COR-L47 (cell line): ENCODE data around the gene SCAP.
"Not testable (repeated sequence)": the region's sequence is repeated elsewhere in the genome, so short reads cannot be mapped to it uniquely, and the experiment has no call there.

Experiments
- DNase-seq: peaks from one replicate; lab custom pipeline; 2025; lab: John Stamatoyannopoulos, UW

The SCAP gene

GRCh38 chr3:47394140-47394870 lies 81.4 kb downstream of the SCAP start:
- no peak for DNase-seq

DNA sequence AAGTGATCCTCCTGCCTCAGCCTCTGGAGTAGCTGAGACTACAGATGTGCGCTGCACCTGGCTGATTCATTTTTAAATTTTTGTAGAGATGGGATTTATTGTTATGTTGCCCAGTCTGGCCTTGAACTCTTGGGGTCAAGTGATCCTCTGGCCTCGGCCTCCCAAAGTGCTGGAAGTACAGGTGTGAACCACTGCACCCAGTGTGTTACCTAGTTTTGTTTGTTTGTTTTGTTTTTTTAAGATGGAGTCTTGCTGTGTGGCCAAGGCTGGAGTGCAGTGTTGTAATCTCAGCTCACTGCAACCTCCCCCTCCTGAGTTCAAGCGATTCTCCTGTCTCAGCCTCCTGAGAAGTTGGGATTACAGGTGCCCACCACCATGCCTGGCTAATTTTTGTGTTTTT lies 82.8 kb downstream of the SCAP start:
- no peak for DNase-seq

GRCh38 chr3:47385796-47386195 lies 89.9 kb downstream of the SCAP start:
- DNase-seq, result no peak

DNA sequence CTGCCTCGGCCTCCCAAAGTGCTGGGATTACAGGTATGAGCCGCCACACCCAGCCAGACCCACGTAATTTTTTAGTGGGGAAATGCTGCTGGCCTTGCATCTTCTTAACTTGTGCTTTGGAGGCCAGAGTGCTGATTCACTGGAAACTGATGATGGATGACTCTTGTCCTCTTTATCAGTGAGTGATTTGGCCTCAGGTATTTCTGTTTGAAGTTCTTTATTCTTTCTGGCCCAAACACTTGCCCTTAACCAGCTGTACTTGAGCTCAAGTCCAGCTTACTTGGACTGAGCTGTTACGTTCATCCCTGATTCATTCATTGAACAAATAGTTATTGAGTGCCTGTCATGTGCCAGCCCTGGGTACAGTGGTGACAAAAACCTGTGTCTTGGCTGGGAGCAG lies 90.7 kb downstream of the SCAP start:
- DNase-seq, result no peak

- DNase-seq, result no peak
These were observed 91.3 kb downstream of the SCAP start for GRCh38 chr3:47384425-47384824.

GRCh38 chr3:47381317-47382157 lies 94.2 kb downstream of the SCAP start:
- peak; percentile 24 for DNase-seq

- peak; percentile 93 for DNase-seq
These were observed 95.0 kb downstream of the SCAP start, which contains the start of gene PTPN23 for GRCh38 chr3:47380601-47381316. PTPN23 (plus strand) TSS chr3:47381021; CDS start chr3:47381097, 76 bp downstream.

DNA sequence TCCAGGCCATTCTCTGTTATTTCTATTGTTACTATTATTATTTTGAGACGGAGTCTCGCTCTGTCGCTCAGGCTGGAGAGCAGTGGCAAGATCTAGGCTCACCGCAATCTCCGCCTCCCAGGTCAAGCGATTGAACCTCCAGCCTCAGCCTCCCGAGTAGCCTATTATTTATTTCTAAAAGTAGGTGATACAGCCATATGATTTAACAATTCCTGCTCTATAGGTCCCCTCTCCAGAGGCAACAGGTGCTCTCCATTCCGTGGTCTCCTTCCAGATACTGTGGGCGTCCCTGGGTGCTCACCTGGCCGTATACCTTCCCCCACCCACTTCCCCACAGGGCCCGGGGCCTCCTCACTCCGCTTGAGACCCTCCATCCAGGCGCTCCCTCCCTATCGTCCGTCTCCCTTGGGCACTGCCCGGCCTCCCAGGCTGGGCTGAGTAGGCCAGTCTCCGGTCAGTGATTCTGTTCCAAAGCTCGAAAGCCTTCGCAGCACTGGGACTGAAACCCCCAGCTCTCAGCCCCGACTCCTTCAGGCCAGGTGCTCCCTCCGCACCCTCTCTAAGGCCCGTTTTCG lies 95.6 kb downstream of the SCAP start:
- no peak for DNase-seq

- DNase-seq, result no peak
These were observed 96.3 kb downstream of the SCAP start for GRCh38 chr3:47379411-47379899.

GRCh38 chr3:47378869-47379268 lies 96.9 kb downstream of the SCAP start:
- no peak for DNase-seq

DNA sequence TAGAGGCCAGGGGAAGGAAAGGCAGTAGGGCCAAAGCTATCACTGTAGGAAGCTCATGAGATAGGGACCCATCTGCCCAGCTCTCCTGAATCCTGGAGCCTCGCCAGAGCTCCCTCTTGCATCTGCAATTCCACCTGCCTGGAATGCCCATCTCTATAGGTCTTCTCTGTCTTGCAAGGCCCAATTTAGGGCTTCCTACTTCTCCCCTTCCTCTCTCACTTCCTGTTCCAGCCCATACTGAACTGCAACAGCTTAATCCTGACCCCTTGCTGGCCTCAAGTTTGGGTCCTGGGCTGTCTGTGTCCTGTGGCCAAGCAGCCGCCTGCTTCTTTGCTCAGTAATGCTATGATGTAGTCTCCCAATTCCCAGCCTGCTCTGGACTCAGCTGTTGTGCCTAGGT lies 98.6 kb downstream of the SCAP start:
- no peak for DNase-seq

GRCh38 chr3:47376393-47376792 lies 99.3 kb downstream of the SCAP start:
- DNase-seq, result no peak

- DNase-seq, result no peak
These were observed 101.2 kb downstream of the SCAP start for GRCh38 chr3:47374587-47374986.

- DNase-seq, result no peak
These were observed 104.6 kb downstream of the SCAP start for GRCh38 chr3:47370887-47371697.

GRCh38 chr3:47370020-47370419 lies 105.7 kb downstream of the SCAP start:
- DNase-seq, result not testable (repeated sequence)

DNA sequence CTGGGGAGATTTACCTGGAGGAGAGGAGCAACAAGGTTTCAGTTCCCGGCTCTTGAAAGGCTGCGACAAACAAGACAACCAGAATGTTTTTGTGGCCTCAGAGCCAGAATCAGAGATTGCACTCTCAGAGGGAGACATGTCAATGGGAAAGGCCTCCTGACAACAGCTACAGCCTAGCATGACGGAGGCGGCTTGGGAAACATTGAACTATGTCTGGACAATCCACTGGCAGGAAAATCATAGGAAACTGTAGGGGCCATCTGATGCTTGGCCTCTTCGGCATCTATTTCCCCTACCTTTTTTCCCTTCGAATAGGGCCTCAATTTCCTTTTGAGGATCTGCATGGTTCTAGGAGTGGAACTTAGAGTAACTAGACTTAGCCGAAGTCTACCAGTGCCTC lies 108.1 kb downstream of the SCAP start:
- no peak for DNase-seq

DNA sequence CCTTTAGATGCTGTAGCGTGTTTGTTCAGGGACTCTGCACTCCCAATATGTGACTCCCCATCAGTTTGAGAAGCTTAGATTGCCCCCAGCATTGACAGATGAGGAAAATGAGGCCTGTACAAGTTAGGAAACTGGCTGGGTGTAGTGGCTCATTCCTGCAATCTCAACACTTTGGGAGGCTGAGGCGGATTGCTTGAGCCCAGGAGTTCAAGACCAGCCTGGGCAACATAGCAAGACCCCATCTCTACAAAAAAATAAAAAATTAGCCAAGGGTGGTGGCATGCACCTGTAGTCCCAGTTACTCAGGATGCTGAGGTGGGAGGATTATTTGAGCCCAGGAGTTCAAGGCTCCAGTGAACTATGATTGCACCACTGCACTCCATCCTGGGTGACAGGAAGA lies 108.9 kb downstream of the SCAP start:
- no peak for DNase-seq

GRCh38 chr3:47365213-47366153 lies 110.3 kb downstream of the SCAP start:
- no peak for DNase-seq
